Activated CD8-positive, alpha-beta memory T cell treated with anti-CD3 and anti-CD28 coated beads for 1 hour (primary cell): Measurements from ENCODE around the gene ASB4.
"Not testable (repeated sequence)": the region's sequence is repeated elsewhere in the genome, so short reads cannot be mapped to it uniquely, and the experiment has no call there.

ENCODE experiments used
- DNase-seq, 2 donors: peaks; one replicate each; pipeline ENCODE4 v3.0.0-alpha.2; 2020; ENCODE audit warnings: low read depth in 1 of 2; ENCODE audit errors: extremely low read depth in 1 of 2

Gene ASB4

GRCh38 chr7:95550546-95550945 lies 64.8 kb downstream of the ASB4 start:
- no peak for DNase-seq

- DNase-seq: not testable (repeated sequence)
These were observed 66.5 kb downstream of the ASB4 start for GRCh38 chr7:95552010-95552926.

GRCh38 chr7:95553939-95554338 lies 68.2 kb downstream of the ASB4 start:
- DNase-seq: no peak

GRCh38 chr7:95556777-95557176 lies 71.0 kb downstream of the ASB4 start:
- DNase-seq: no peak

GRCh38 chr7:95558864-95559263 lies 73.1 kb downstream of the ASB4 start:
- DNase-seq: no peak

GRCh38 chr7:95560674-95561073 lies 74.9 kb downstream of the ASB4 start:
- no peak for DNase-seq

- DNase-seq: no peak
These were observed 84.0 kb downstream of the ASB4 start for GRCh38 chr7:95569720-95570119.

GRCh38 chr7:95577137-95577536 lies 91.4 kb downstream of the ASB4 start:
- DNase-seq: no peak

GRCh38 chr7:95578299-95578855 lies 92.6 kb downstream of the ASB4 start:
- no peak for DNase-seq

- DNase-seq: no peak
These were observed 93.6 kb downstream of the ASB4 start for GRCh38 chr7:95579318-95579717.

GRCh38 chr7:95581467-95581866 lies 95.7 kb downstream of the ASB4 start:
- no peak for DNase-seq

- no peak for DNase-seq
These were observed 97.0 kb downstream of the ASB4 start for GRCh38 chr7:95582578-95583293.

- DNase-seq: no peak
These were observed 98.3 kb downstream of the ASB4 start for GRCh38 chr7:95583834-95584621.

GRCh38 chr7:95584769-95585425 lies 99.2 kb downstream of the ASB4 start:
- no peak for DNase-seq

GRCh38 chr7:95585426-95585789 lies 99.7 kb downstream of the ASB4 start:
- no peak for DNase-seq

- DNase-seq: no peak
These were observed 101.2 kb downstream of the ASB4 start for GRCh38 chr7:95586951-95587301.

GRCh38 chr7:95589031-95589430 lies 103.3 kb downstream of the ASB4 start:
- no peak for DNase-seq

- no peak for DNase-seq
These were observed 104.0 kb downstream of the ASB4 start for GRCh38 chr7:95589766-95590165.
